HG02943 (cell line): ENCODE results near the gene TFAP2A.

ENCODE experiments used
- ATAC-seq: cut with Tn5 transposase; IDR thresholded peaks from one replicate; pipeline ENCODE4 v1.9.1; 2021; ENCODE audit warnings: mild to moderate bottlenecking, low read depth, moderate library complexity; ENCODE audit not compliant: unreplicated experiment

Gene TFAP2A

GRCh38 chr6:10402648-10403311 is 12.1 kb downstream of the TFAP2A start:
- ATAC-seq, result no peak

- ATAC-seq, result no peak
These were observed 13.1 kb downstream of the TFAP2A start for GRCh38 chr6:10401632-10402223.

GRCh38 chr6:10401004-10401536 is 13.8 kb downstream of the TFAP2A start:
- no peak for ATAC-seq

- ATAC-seq, result no peak
These were observed 14.5 kb downstream of the TFAP2A start for GRCh38 chr6:10400330-10400729.

- no peak for ATAC-seq
These were observed 15.4 kb downstream of the TFAP2A start for GRCh38 chr6:10399451-10399850.

GRCh38 chr6:10398446-10399218 is 16.2 kb downstream of the TFAP2A start:
- ATAC-seq, result no peak

GRCh38 chr6:10397756-10398445 is 17.0 kb downstream of the TFAP2A start:
- no peak for ATAC-seq

- ATAC-seq, result no peak
These were observed 18.1 kb downstream of the TFAP2A start for GRCh38 chr6:10396785-10397184.

- ATAC-seq, result no peak
These were observed 18.9 kb downstream of the TFAP2A start for GRCh38 chr6:10395704-10396546.

- ATAC-seq, result no peak
These were observed 19.6 kb downstream of the TFAP2A start for GRCh38 chr6:10395171-10395703.

- ATAC-seq, result no peak
These were observed 21.2 kb downstream of the TFAP2A start for GRCh38 chr6:10393544-10394225.

- ATAC-seq, result no peak
These were observed 23.1 kb downstream of the TFAP2A start for GRCh38 chr6:10391799-10392198.

- no peak for ATAC-seq
These were observed 23.6 kb downstream of the TFAP2A start for GRCh38 chr6:10391299-10391630.

GRCh38 chr6:10390495-10391298 is 24.2 kb downstream of the TFAP2A start:
- ATAC-seq, result no peak

- ATAC-seq, result no peak
These were observed 25.0 kb downstream of the TFAP2A start for GRCh38 chr6:10389739-10390494.

GRCh38 chr6:10386756-10387654 is 27.9 kb downstream of the TFAP2A start:
- no peak for ATAC-seq

- no peak for ATAC-seq
These were observed 28.7 kb downstream of the TFAP2A start for GRCh38 chr6:10386220-10386619.
